NCI-H2227 (cell line): ENCODE measurements around the gene CABS1.

Experiments
- DNase-seq: peaks from one replicate; lab custom pipeline; 2025; ENCODE audit not compliant: unreplicated experiment; lab: John Stamatoyannopoulos, UW

The CABS1 gene

DNA sequence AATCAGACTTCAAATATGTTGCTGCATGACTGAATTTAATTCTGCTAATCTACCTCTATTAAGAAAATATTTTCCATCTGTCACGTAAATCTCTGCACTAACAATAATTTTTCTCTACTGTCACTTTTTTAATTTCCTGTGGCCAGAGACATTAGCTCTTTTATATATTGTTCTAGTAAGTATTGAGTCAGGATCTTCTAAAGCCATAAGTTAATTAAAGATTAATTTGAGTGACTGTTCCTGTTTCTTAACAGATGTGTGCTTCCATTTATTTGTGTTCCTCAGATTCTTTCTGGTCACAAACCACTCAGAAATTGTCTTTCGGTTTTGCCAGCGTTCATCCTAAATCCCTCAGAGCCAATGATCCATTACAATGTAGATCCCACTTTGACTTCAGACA is 45.8 kb downstream of the CABS1 start:
- DNase-seq, result no peak

DNA sequence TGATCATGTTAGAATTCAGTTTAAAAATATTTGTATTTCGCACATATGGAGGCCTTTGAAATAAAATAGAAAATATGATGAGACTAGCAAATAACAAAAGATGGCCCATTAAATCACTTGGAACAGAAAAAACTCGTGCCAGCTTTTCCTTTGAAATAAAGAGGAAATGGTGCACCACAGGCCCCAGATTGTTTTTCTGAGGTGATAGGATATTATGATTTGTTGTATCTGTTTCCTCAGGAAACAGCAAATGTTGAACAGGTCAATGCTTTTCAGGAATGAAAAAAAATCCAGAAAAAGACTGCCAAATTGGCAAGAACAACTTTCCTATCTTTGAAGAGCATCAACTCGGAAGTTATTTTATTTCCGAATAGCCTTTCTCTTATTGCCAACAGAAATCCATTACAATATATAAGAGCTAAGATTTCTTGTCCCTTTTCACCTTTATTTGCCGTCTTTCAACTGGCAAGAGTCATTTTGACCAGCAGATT is 48.0 kb downstream of the CABS1 start, which contains the start of gene SMR3B:
TSS of gene SMR3B (plus strand) at position 441 of the 491 bp plus-strand sequence. CDS start 1,380 bp downstream, outside the sequence.
- no peak for DNase-seq
